Colon (tissue), 2 donors: ENCODE data around the gene TANGO2.

Source experiments
- FAIRE-seq: peaks from 2 replicates; lab custom pipeline; 2012; peaks lifted over from hg19 to GRCh38; lab: Jason Lieb, UNC
- donor health status: control.
- donor health status: control.

TANGO2 gene

DNA sequence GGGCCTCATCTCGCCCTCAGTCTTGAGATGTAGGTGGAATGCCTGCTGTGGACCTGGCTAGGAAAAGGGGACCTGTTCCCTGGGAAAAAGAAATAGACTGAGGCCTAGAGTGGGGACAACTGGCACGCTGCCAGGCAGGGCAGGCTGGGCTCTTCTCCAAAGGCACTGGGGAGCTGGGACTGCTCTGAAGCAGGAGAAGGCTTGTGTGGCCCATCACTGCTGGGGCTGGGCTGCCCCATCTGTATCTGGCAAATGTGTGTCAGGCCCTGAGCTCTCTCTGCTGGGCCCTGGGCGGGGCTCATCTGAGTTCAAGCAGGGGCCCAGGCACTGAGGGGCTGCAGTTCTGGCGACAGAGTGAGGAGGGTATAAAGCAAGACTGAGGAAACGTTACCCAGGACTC lies 37.2 kb upstream of the TANGO2 start:
- no peak for FAIRE-seq

DNA sequence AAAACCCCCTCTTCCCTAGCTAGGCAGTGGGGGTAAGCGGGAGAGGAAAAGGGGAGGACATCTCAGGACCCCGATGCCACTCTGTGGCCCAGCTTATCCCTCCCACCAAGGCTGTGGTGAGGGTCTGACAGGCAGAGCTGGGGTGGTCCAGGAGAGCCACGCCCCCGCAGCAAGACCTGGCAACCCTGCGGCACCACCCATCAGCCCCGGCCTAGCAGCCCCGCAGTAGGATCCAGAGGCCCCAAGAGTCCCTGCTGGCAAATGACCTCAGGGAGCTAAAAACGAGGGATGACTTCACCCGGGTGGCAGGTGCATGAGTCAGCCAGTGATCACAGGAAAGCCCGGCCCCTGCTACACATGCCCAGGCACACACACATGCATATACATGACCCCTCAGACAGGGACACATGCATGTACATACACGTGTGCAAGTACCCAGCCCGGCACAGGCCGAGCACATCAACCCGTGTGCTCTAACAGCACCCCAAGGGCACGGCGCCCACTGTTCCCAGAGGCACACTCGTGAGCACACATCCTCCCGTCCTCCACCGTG lies 36.6 kb upstream of the TANGO2 start:
- no peak for FAIRE-seq

DNA sequence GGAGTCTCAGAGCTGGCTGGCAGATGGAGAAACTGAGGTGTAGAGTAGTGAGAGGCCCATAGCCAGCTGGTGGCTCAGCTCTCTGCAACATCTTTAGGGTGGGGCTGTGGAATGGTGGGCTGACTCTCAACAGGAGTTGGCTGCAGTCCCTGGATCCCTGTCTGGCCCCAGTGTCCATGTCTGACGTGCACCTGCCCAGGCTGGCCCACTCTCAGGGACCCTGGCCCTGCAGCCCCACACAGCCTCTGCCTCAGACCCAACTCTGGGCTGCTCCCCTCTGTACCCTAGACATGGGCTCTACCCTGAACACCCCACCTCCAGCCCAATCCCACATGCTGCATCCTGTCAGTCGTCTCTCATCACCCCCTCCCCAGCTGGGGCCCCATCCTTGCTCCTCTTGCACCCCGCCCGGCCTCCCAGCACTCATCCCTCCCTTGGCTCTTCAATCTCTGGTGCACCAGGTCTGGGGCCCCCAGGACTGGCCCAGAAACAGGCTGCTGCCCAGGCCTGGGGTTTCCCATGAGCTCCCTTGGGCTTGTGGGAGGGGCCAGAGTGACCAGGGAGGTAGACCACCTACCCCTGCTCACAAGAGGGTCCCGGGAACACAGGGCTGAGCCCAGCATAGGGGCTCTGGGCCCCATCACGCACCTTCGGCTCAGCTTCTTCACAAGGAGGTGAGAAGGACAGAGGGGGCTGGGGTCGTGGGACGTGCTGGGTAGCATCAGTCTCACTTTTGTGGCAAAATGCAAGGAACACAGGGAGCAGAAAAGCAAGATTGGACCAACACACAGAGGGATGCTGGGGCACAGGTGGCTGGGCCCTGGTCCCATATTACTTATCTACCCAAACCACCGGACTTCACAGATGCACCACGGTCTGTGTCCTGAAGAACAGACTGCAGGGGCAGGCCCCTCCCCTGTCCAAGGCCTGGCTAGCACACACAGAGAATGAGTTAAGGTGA lies 35.8 kb upstream of the TANGO2 start:
- no peak for FAIRE-seq

DNA sequence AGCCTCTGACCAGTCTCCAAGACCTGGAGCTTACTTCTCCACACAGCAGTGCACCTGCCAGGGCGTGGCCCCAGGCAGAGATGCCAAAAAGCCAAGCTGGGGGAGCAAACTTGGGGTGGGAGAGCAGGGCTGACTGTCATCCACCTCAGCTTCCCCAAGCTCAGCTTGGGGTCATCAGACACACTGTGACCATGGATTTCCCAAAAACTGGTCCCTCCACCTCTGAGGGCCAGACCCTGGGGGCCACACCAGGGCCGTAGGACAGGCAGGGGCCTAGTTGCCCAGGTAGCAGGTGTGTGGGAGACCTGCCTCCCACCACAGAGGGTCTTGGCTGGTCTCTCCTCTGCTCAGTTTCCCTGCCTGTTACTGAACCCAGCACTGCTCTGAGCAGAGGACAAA lies 34.9 kb upstream of the TANGO2 start:
- no peak for FAIRE-seq

DNA sequence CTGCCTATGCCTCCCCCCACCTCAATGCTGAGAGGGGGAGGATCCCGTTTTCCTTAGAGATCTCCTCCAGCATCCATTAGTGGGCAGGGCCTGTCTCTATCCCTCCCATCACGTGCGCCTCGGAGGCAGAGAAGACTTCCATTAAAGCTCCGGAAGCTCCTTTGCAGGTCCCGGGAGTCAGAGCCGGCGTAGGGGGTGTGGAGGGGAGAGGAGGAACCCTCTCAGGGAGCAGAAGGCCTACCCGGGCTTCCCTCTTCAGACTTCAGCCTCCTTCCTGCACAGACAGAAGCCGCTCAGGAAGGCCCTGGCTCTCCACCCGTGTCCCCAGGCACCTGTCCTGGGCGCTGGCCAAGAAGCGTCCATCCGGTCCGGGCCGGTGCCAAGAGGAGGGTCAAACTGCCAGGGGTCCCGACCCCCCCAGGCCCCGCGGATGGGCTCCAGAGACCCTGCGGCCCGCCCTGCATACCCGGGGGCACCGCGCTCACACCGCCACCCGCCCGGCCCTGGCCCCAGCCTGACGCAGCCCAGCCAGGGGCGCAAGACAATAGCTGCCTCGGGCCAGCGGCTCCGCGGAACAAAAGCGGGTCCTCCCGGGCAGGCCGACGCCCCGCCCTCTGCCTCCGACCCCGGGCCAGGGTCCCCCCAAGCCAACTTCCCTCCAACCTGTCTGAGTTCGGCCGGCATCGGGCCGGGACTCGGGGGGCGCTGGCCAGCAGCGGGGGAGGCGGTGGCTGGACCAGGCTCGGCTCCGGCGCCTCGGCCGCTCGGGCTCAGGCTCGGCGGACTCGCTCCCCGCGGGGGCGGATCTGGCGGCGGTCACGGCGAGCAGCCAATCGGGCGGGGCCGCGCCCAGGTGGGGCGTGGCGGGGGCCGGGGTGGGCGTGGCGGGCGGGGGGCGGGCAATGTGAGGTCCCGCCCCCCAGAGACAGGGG lies 34.2 kb upstream of the TANGO2 start:
- no peak for FAIRE-seq

DNA sequence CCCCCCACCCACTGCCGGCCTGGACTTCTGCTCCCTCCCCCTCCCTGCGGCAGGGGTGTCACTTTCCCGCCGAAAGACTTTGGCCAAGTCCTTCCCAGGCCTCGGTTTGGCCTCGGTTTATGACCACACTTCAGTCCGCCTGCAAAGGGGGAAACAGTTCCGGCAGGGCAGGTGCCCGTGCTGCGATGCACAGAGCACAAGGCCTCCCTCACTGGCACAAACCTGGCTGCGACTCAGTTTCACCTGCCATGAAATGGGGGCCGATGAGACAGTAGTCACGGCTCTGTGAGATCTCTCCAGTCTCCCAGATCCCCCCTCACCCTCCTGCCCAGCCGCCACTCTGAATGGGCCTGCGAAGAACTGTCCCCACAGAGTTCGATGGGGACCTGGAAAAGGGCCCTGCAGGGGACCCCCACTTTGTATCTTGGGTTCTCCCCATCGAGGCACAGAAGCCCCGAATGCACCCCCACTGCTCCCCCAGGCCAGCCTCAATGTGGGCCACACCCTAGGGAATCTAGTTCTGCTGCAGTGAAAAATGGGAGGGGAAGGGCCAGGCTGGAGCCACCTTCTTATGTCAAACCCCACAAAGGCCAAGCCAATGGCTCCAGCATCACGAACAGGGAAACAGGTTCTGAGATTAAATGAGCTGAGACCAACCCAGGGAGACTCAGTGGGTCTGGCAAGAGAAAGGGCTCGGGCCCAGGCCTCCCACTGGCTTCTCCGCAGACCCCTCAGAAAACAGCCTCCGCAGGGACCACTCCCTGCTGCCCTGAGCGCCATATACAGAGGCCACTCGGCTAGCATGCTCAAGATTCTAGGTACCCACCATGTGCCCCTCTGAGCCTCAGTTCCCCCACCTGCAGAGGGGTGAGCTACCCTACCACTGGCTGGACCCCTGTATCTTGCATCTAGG lies 33.3 kb upstream of the TANGO2 start:
- no peak for FAIRE-seq

DNA sequence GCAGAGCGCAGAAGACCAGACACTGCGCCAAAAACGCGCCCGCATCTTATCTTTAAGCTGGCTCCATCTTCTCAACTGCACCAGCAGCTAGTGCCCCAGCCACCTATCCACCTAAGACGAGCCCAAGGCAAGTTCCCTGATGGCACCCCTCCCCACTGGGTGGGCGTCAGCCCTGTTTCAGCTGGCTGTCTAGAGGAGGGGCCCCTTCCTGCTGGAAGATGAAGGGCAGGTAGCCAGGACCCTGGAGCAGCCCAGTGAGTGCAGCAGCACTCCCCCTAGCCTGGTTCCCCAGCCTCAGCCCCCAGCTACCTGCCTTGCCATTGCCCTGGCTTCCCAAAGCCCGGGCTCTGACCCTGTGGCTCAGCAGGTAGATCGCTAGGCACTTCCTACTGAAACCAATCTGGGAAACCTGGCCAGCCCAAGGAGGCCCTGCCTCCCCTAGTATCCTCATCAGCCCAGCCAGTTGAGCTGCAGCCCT lies 32.5 kb upstream of the TANGO2 start:
- no peak for FAIRE-seq

DNA sequence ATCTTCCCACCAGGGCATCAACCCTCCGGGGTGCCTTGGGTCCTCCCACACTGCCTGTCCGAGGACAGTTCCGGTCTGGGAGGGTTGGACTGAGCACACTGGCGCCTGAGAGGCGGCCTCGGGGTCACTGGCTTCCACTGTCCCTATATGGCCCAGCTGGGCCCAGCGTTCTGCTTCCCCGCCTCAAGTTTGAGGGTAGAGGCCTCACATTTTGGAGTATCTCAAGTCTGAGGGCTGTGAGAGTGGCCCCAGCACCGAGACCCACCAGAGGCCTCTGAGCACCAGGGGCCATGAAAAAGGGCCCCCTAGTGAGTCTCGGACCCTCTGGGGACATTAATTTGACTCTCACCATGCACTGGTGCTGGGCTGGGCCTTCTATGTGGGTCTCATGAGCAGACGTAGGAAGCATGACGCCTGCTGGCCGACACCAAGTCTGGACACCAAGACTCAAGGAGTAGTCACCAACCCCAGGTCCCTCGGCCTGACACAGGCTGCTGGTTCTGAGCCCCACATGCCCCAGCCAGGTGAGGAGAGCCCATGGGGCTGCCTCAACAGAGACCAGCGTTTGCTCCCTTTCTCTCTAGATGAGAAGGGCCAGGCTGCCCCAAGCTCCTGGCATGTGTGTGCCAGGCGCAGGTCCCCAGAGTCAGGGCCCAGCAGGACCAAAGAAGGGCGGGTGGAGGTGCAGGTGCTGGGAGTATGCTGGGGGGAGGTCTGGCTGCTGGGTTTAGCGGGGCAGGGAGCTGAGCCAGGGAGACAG lies 31.8 kb upstream of the TANGO2 start:
- FAIRE-seq, result no peak

DNA sequence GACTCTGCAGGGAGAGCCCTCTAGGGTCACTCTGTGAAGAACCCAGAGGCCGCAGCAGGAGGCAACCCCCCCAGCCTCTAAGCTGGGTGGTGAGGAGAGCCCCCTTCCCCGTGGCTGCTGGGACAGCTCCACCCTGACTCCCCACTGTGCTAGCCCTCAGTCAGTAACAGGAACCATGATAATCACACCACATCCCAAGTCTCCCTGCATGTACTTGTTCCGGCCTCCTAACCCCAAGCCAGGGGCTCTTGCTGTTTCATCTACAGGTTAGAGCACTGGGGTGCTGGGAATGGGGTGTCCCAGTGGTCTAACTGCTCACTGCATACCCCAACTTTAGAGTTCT lies 31.2 kb upstream of the TANGO2 start:
- FAIRE-seq, result no peak

DNA sequence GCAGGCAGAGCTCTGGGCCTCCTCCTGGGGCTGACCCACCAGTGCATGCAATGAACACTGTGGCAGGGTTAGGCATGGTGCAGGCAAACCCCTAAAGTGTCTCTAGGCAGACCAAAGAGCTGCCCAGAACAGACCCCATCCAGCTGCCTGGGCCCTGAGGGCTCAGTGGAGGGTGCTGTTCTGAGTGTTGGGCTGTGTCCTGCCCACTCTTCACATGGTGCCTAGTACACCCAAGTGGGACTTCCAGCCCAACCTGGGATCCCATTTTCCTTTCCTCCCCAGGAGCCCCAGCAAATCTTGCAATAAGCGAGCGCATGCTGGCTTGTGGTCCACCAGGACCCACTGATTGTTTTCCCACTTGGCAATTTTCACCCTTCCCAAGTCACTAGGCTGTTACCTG lies 30.7 kb upstream of the TANGO2 start:
- FAIRE-seq, result no peak

DNA sequence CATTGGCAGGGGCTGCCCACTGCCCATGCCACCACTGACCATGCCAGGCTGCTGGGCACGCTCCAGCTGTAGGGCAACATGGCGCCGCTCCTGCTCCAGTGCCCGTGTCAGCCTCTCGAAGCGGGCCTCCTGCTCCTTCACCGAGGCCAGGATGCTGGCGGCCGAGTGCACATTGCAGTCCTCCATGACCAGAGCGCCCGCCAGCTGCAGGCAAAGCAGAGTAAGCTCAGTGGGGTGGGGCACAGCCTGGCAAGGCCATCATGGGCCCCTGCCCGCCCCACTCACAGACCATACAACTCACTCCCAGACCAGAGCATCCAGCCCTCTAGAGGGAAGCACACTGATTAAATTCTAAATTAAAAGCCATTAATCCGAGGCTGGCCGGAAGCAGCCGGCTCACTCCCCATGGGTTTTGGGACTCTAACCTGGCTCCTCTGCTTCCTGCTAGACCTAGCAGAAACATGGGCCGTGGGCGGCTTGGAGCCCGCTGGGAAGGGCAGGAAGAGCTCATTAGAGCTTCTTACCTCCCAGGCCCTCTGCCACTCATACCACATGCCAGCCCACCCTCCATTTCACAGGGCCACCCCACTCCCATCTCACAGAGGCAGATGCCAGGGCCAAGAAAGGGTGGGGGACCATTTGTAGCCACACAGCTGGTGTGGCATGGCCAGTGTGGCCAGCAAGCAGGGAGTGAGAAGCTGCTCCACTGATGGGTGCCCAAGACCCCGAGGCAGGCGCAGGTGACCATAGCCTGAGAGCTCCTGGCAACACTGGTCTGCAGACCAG lies 30.1 kb upstream of the TANGO2 start:
- no peak for FAIRE-seq

DNA sequence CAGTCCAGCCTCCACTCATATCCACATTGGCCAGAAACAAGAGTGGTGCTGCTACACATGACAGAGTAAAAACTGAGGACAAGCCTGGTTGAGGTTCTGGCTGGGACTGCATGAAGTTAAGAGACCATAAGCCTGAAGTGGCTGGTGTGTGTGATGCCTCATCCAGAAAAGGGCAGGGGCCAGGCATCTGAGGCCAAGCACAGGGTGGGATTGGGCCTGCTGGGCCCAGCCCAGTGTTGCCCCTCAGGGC lies 29.6 kb upstream of the TANGO2 start:
- FAIRE-seq, result no peak

DNA sequence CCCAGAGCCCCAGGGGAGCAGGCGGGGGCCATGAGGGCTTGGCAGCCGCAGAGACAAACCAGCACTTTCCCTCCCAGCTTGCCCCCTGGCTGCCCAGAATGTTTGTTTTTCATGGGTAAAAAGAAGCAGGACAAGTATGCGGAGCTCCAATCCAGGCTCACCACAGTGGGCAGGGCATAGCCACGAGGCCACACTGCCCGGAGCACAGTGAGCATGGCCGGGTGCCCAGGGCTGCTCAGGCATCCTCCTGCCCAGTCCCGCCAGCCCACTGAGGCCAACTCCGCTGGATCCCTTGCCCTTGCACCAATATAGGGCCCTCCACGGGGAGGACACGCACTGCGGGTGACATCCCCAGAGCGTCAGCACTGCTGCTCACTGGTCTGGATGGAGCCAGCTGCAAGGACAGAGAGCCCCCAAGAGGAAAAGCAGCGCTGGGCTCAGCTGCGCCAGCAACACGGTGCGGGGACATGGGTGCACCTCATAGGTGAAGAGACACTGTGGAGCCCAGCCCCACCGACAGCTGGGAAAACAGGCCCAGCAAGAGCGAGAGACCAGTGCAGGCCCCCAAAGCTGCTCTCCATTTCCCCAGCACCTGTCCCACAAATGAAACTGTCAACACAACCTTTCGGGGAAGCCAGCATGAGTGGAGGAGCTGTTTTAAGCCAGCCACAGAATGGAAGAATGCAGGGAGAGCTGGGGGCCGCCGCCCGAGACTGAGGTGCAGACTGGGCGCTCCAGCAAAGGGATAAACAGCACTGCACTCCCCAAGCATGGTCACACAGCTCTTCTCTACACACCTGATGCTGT lies 29.1 kb upstream of the TANGO2 start:
- FAIRE-seq, result no peak

DNA sequence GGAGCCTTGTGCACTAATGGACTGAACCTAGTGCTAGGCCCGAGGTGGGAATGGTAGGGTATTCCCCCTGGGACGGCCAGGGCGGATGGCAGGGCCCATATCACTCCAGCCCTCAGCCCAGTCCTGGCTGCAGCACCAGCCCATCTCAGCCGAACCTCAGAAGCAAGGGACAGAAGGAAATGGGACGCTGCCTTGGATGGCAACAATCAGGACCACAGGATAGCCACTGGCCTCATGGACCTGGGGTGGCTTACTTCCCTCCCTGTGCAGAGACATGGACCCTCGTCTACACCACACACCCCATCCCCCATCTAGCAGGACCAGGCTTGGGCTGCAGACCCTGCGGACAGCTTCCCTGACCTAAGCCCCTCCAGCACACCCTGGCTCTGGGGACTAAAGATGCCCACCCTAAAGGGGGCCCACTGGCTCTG lies 28.4 kb upstream of the TANGO2 start:
- no peak for FAIRE-seq

DNA sequence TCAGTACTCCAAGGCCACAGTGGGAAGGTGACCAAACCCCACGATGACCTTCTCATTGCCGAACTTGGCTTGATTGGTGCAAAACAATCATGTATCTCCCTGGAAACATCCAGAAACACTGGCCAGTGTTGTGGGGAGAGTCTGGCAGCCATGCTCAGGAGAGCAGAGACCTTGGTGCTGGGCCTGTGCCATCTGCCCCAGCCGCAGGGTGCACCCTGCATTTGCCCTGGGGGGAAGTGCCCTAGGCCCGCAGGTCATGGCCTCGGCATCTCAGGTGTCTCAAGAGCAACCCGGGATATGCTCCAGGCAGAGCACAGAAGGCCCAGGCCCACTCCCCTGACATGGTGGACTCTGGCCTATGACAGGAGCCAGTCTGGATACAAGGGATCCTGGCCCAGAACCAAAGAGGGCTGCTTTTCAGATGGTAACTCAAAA lies 28.0 kb upstream of the TANGO2 start:
- no peak for FAIRE-seq

DNA sequence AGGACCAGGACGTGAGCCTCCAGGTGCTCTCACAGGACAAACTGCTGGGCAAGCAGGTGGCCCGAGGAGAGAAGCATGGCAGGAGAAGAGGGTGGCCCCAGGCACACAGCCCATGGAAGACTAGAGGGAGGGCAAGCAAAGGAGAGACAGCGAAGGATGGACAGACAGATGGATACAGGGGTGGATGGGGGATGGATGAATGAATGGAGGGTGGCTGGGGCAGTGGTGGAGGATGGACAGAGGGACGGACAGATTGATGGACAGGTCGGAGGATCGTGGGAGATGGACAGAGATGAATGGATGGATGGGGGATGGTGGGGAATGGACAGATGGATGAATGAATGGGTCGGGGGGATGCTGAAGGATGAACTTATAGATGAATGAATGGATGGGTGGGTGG lies 27.0 kb upstream of the TANGO2 start:
- FAIRE-seq, result no peak

DNA sequence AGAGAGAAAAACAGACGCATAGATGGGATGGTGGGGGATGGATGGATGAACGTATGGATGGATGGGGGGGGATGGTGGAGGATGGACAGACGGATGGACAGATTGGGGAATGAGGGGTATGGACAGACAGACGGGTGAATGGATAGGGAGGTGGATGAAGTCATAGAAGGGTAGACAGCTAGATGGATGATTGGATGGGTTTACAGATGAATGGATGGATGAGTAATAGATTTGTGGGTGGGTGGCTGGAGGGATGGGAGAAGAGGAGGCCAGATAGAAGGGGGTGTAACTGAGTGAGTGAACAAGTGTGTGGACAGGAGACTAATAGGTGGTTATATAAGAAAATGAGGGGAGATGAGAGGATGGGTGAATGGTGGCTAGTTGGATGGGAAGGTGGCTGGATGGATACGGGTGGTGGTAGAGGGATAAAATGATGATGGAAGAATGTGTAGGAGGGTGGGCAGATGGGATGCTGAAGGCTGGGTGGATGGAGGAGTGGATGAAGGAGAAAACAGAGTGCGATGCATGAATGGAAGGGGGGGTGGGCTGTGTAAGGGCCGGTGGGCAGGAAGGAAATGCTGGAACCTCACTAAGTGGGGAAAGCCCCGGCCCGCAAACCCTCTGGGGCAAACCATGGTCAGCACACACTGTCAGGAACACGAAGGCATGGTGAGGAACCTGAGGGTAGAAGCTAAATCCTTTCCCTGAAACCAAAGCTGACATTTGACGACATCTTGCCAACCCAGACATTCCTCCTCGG lies 25.9 kb upstream of the TANGO2 start:
- no peak for FAIRE-seq

DNA sequence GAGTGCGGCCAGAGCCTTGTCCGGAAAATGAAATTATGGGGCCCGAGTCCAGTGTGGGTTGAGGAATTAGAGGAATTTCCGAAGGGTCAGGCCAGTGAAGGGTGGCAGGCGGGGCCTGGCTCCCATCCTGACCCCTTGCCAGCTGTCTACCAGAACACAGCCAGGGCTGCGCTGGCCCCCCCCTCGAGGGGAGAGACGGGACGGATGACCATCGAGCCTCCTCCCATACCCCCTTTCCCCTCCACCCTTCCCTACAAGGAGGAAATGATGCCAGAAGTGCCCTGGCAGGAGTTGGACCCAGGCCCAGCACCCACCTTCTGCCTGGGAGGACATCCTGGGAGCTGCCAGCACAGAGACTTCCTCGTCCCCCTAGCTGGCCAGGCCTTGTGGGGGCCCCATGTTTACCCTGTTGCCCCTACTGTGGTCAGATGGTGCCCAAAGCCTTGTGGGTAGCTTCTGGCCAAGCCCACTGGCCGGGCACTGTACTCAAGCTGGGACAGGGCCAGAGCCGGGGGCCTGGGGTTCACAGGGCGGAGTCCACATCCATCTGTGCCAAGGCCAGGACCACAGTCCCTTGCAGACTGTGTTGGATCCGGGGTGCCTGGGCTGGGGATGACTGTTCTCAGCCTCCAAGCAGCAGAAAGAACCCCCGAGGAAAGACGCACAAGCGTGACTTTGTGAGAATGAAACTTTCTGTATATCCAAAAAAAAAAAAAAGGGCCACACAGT lies 25.1 kb upstream of the TANGO2 start:
- FAIRE-seq, result no peak
